HEK293T (cell line): ENCODE measurements around the gene IL17C.

Experiments
- ARNT ChIP-seq: fragments of 450-650 bp; IDR thresholded peaks from 2 replicates; pipeline ENCODE4 v1.6.1; 2017; ENCODE audit warnings: mild to moderate bottlenecking
- BHLHE40 ChIP-seq: fragments of 450-650 bp; IDR thresholded peaks from 2 replicates; pipeline ENCODE4 v1.6.1; 2016; ENCODE audit warnings: mild to moderate bottlenecking, moderate library complexity, borderline replicate concordance
- CTBP1 ChIP-seq: fragments of 450-650 bp; IDR thresholded peaks from 2 replicates; pipeline ENCODE4 v1.6.1; 2016; ENCODE audit warnings: borderline replicate concordance
- ELF4 ChIP-seq: fragments of 450-650 bp; IDR thresholded peaks from 2 replicates; pipeline ENCODE4 v1.6.1; 2017; ENCODE audit warnings: antibody characterized with exemption
- FOXK2 ChIP-seq: fragments of 450-650 bp; IDR thresholded peaks from 2 replicates; pipeline ENCODE4 v1.6.1; 2016; ENCODE audit warnings: mild to moderate bottlenecking
- FOXM1 ChIP-seq: fragments of 450-650 bp; IDR thresholded peaks from 2 replicates; pipeline ENCODE4 v1.6.1; 2017; ENCODE audit warnings: mild to moderate bottlenecking, borderline replicate concordance
- HDGF ChIP-seq: fragments of 450-650 bp; IDR thresholded peaks from 2 replicates; pipeline ENCODE4 v1.6.1; 2017; ENCODE audit warnings: antibody characterized with exemption, borderline replicate concordance
- NFRKB ChIP-seq: fragments of 450-650 bp; IDR thresholded peaks from 2 replicates; pipeline ENCODE4 v1.6.1; 2016; ENCODE audit warnings: mild to moderate bottlenecking, moderate library complexity
- SUZ12 ChIP-seq: fragments of 450-650 bp; IDR thresholded peaks from 2 replicates; pipeline ENCODE4 v1.6.1; 2016; ENCODE audit warnings: mild to moderate bottlenecking
- TARDBP ChIP-seq: fragments of 450-650 bp; IDR thresholded peaks from 2 replicates; pipeline ENCODE4 v1.6.1; 2016
- TF ChIP-seq, protein P1 (sequence below): fragments of 450-650 bp; IDR thresholded peaks from 2 replicates; pipeline ENCODE4 v1.6.1; 2016

DNA sequence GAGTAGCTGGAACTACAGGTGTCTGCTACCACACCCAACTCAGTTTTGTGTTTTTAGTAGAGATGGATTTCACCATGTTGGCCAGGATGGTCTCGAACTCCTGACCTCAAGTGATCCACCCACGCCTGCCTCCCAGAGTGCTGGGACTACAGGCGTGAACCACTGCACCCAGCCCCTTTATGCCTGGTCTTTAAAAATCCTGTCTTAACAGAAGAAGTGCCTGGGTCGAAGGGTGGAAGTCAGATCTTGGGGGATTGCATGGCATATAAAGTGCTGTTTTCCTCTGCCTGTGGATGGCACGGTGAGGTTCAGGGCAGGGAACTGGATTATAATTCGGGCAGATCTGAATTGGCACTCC is 37.9 kb upstream of the IL17C start:
- TF ChIP-seq BHLHE40: no peak
- no peak for TF ChIP-seq HDGF
- no peak for TF ChIP-seq TARDBP
- no peak for TF ChIP-seq SUZ12
- TF ChIP-seq, protein P1, sequence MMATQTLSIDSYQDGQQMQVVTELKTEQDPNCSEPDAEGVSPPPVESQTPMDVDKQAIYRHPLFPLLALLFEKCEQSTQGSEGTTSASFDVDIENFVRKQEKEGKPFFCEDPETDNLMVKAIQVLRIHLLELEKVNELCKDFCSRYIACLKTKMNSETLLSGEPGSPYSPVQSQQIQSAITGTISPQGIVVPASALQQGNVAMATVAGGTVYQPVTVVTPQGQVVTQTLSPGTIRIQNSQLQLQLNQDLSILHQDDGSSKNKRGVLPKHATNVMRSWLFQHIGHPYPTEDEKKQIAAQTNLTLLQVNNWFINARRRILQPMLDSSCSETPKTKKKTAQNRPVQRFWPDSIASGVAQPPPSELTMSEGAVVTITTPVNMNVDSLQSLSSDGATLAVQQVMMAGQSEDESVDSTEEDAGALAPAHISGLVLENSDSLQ: no peak
- no peak for TF ChIP-seq ARNT
- no peak for TF ChIP-seq FOXK2
- TF ChIP-seq NFRKB: no peak
- no peak for TF ChIP-seq FOXM1
- TF ChIP-seq ELF4: no peak
- no peak for TF ChIP-seq CTBP1
